ENCODE data around the gene GORAB. TPM values are rescaled to one million over a fixed set of nuclear protein-coding genes. Genes with fewer than 3 reads are reported as not detected.

The GORAB gene
- polyA plus RNA-seq, 4 donors, result 4.1 to 15.6 (median 6.7) TPM

- H3K27ac ChIP-seq (ENCODE audit: low read depth in 1 of 3, low read length in 2 of 3), result no peak overlapping the region
- H3K9me3 ChIP-seq (ENCODE audit: control insufficient read depth in 2 of 2, insufficient read depth in 1 of 2, low read depth in 1 of 2, low read length in 1 of 2), result no peaks in the 10 kb centered on the region
- FAIRE-seq, result no peak
- no peak overlapping the region for H3K4me3 ChIP-seq (ENCODE audit: low read depth in 1 of 3, low read length in 3 of 3)
- no peak for DNase-seq
- H3K27me3 ChIP-seq (ENCODE audit: control insufficient read depth in 3 of 3, insufficient read depth in 3 of 3, low read length in 3 of 3), result no peaks in the 10 kb centered on the region
- no peaks in the 10 kb centered on the region for H3K36me3 ChIP-seq (ENCODE audit: control insufficient read depth in 3 of 3, insufficient read depth in 2 of 3, low read depth in 1 of 3, low read length in 3 of 3)
- peaks cover 0 to 3% (median 0%) of the 10 kb centered on the region in 3 donors for H3K4me1 ChIP-seq (ENCODE audit: control insufficient read depth in 3 of 3, insufficient read depth in 2 of 3, low read depth in 1 of 3, low read length in 2 of 3)
- WGBS, 3 donors, result 84 to 92% (median 92%) methylated on average over 3 of the region's 3 CpGs
Measured at GRCh38 chr1:170533298-170533697, 1.3 kb downstream of the GORAB start.

GRCh38 chr1:170534626-170535147, 2.7 kb downstream of the GORAB start:
- no peaks in the 10 kb centered on the region for H3K27me3 ChIP-seq (ENCODE audit: control insufficient read depth in 3 of 3, insufficient read depth in 3 of 3, low read length in 3 of 3)
- peaks cover 0 to 3% (median 0%) of the 10 kb centered on the region in 3 donors for H3K4me1 ChIP-seq (ENCODE audit: control insufficient read depth in 3 of 3, insufficient read depth in 2 of 3, low read depth in 1 of 3, low read length in 2 of 3)
- 77 to 92% (median 87%) methylated on average over 6 of the region's 6 CpGs for WGBS, 3 donors
- DNase-seq (no peak), FAIRE-seq (no peak)
- H3K27ac ChIP-seq (ENCODE audit: low read depth in 1 of 3, low read length in 2 of 3), result no peak overlapping the region
- no peaks in the 10 kb centered on the region for H3K9me3 ChIP-seq (ENCODE audit: control insufficient read depth in 2 of 2, insufficient read depth in 1 of 2, low read depth in 1 of 2, low read length in 1 of 2)
- H3K4me3 ChIP-seq (ENCODE audit: low read depth in 1 of 3, low read length in 3 of 3), result no peak overlapping the region
- peaks cover 0 to 3% (median 0%) of the 10 kb centered on the region in 3 donors for H3K36me3 ChIP-seq (ENCODE audit: control insufficient read depth in 3 of 3, insufficient read depth in 2 of 3, low read depth in 1 of 3, low read length in 3 of 3)

- FAIRE-seq, result no peak
- Histone ChIP-seq H3K4me1 (ENCODE audit: control insufficient read depth in 3 of 3, insufficient read depth in 2 of 3, low read depth in 1 of 3, low read length in 2 of 3) (peaks cover 0 to 3% (median 0%) of the 10 kb centered on the region in 3 donors), H3K9me3 (ENCODE audit: control insufficient read depth in 2 of 2, insufficient read depth in 1 of 2, low read depth in 1 of 2, low read length in 1 of 2) (no peaks in the 10 kb centered on the region), H3K27me3 (ENCODE audit: control insufficient read depth in 3 of 3, insufficient read depth in 3 of 3, low read length in 3 of 3) (no peaks in the 10 kb centered on the region), H3K27ac (ENCODE audit: low read depth in 1 of 3, low read length in 2 of 3) (no peak overlapping the region), H3K36me3 (ENCODE audit: control insufficient read depth in 3 of 3, insufficient read depth in 2 of 3, low read depth in 1 of 3, low read length in 3 of 3) (peaks cover 1 to 3% (median 2%) of the 10 kb centered on the region in 3 donors), H3K4me3 (ENCODE audit: low read depth in 1 of 3, low read length in 3 of 3) (no peak overlapping the region)
- 85 to 89% (median 87%) methylated on average over 2 of the region's 2 CpGs for WGBS, 3 donors
- DNase-seq, result no peak
Measured at GRCh38 chr1:170535418-170535817, 3.5 kb downstream of the GORAB start.

GRCh38 chr1:170536924-170537551, 5.1 kb downstream of the GORAB start:
- H3K27ac ChIP-seq (ENCODE audit: low read depth in 1 of 3, low read length in 2 of 3), result no peak overlapping the region
- no peaks in the 10 kb centered on the region for H3K9me3 ChIP-seq (ENCODE audit: control insufficient read depth in 2 of 2, insufficient read depth in 1 of 2, low read depth in 1 of 2, low read length in 1 of 2)
- FAIRE-seq (no peak), DNase-seq (no peak)
- H3K4me3 ChIP-seq (ENCODE audit: low read depth in 1 of 3, low read length in 3 of 3), result no peak overlapping the region
- 93 to 97% (median 95%) methylated on average over 1 of the region's 1 CpG for WGBS, 3 donors
- no peaks in the 10 kb centered on the region for H3K27me3 ChIP-seq (ENCODE audit: control insufficient read depth in 3 of 3, insufficient read depth in 3 of 3, low read length in 3 of 3)
- H3K36me3 ChIP-seq (ENCODE audit: control insufficient read depth in 3 of 3, insufficient read depth in 2 of 3, low read depth in 1 of 3, low read length in 3 of 3), result peaks cover 2 to 9% (median 3%) of the 10 kb centered on the region in 3 donors
- peaks cover 0 to 3% (median 0%) of the 10 kb centered on the region in 3 donors for H3K4me1 ChIP-seq (ENCODE audit: control insufficient read depth in 3 of 3, insufficient read depth in 2 of 3, low read depth in 1 of 3, low read length in 2 of 3)

GRCh38 chr1:170537798-170538503, 6.0 kb downstream of the GORAB start:
- Histone ChIP-seq H3K27ac (ENCODE audit: low read depth in 1 of 3, low read length in 2 of 3) (no peak overlapping the region), H3K36me3 (ENCODE audit: control insufficient read depth in 3 of 3, insufficient read depth in 2 of 3, low read depth in 1 of 3, low read length in 3 of 3) (peaks cover 2 to 9% (median 3%) of the 10 kb centered on the region in 3 donors), H3K9me3 (ENCODE audit: control insufficient read depth in 2 of 2, insufficient read depth in 1 of 2, low read depth in 1 of 2, low read length in 1 of 2) (no peaks in the 10 kb centered on the region), H3K27me3 (ENCODE audit: control insufficient read depth in 3 of 3, insufficient read depth in 3 of 3, low read length in 3 of 3) (no peaks in the 10 kb centered on the region), H3K4me1 (ENCODE audit: control insufficient read depth in 3 of 3, insufficient read depth in 2 of 3, low read depth in 1 of 3, low read length in 2 of 3) (peaks cover 0 to 3% (median 0%) of the 10 kb centered on the region in 3 donors), H3K4me3 (ENCODE audit: low read depth in 1 of 3, low read length in 3 of 3) (no peak overlapping the region)
- DNase-seq, result no peak
- FAIRE-seq, result no peak

GRCh38 chr1:170538687-170539086, 6.7 kb downstream of the GORAB start:
- H3K27ac ChIP-seq (ENCODE audit: low read depth in 1 of 3, low read length in 2 of 3), result no peak overlapping the region
- peaks cover 2 to 9% (median 6%) of the 10 kb centered on the region in 3 donors for H3K36me3 ChIP-seq (ENCODE audit: control insufficient read depth in 3 of 3, insufficient read depth in 2 of 3, low read depth in 1 of 3, low read length in 3 of 3)
- H3K9me3 ChIP-seq (ENCODE audit: control insufficient read depth in 2 of 2, insufficient read depth in 1 of 2, low read depth in 1 of 2, low read length in 1 of 2), result no peaks in the 10 kb centered on the region
- H3K4me1 ChIP-seq (ENCODE audit: control insufficient read depth in 3 of 3, insufficient read depth in 2 of 3, low read depth in 1 of 3, low read length in 2 of 3), result no peaks in the 10 kb centered on the region
- DNase-seq (no peak), FAIRE-seq (no peak)
- no peak overlapping the region for H3K4me3 ChIP-seq (ENCODE audit: low read depth in 1 of 3, low read length in 3 of 3)
- H3K27me3 ChIP-seq (ENCODE audit: control insufficient read depth in 3 of 3, insufficient read depth in 3 of 3, low read length in 3 of 3), result no peaks in the 10 kb centered on the region

GRCh38 chr1:170539154-170539553, 7.2 kb downstream of the GORAB start:
- H3K4me3 ChIP-seq (ENCODE audit: low read depth in 1 of 3, low read length in 3 of 3), result no peak overlapping the region
- peaks cover 2 to 9% (median 6%) of the 10 kb centered on the region in 3 donors for H3K36me3 ChIP-seq (ENCODE audit: control insufficient read depth in 3 of 3, insufficient read depth in 2 of 3, low read depth in 1 of 3, low read length in 3 of 3)
- 95 to 96% (median 96%) methylated on average over 9 of the region's 9 CpGs for WGBS, 3 donors
- no peak overlapping the region for H3K27ac ChIP-seq (ENCODE audit: low read depth in 1 of 3, low read length in 2 of 3)
- H3K4me1 ChIP-seq (ENCODE audit: control insufficient read depth in 3 of 3, insufficient read depth in 2 of 3, low read depth in 1 of 3, low read length in 2 of 3), result no peaks in the 10 kb centered on the region
- no peak for DNase-seq
- no peaks in the 10 kb centered on the region for H3K27me3 ChIP-seq (ENCODE audit: control insufficient read depth in 3 of 3, insufficient read depth in 3 of 3, low read length in 3 of 3)
- no peak for FAIRE-seq
- no peaks in the 10 kb centered on the region for H3K9me3 ChIP-seq (ENCODE audit: control insufficient read depth in 2 of 2, insufficient read depth in 1 of 2, low read depth in 1 of 2, low read length in 1 of 2)

- DNase-seq, result no peak
- 88 to 96% (median 93%) methylated on average over 4 of the region's 4 CpGs for WGBS, 3 donors
- Histone ChIP-seq H3K36me3 (ENCODE audit: control insufficient read depth in 3 of 3, insufficient read depth in 2 of 3, low read depth in 1 of 3, low read length in 3 of 3) (peaks cover 7 to 18% (median 15%) of the 10 kb centered on the region in 3 donors), H3K27ac (ENCODE audit: low read depth in 1 of 3, low read length in 2 of 3) (no peak overlapping the region), H3K9me3 (ENCODE audit: control insufficient read depth in 2 of 2, insufficient read depth in 1 of 2, low read depth in 1 of 2, low read length in 1 of 2) (peaks cover 0 to 3% of the 10 kb centered on the region in 2 donors), H3K4me3 (ENCODE audit: low read depth in 1 of 3, low read length in 3 of 3) (no peak overlapping the region), H3K27me3 (ENCODE audit: control insufficient read depth in 3 of 3, insufficient read depth in 3 of 3, low read length in 3 of 3) (no peaks in the 10 kb centered on the region), H3K4me1 (ENCODE audit: control insufficient read depth in 3 of 3, insufficient read depth in 2 of 3, low read depth in 1 of 3, low read length in 2 of 3) (no peaks in the 10 kb centered on the region)
- no peak for FAIRE-seq
Measured at GRCh38 chr1:170544624-170545023, 12.7 kb downstream of the GORAB start.
